22Rv1 (cell line): ENCODE measurements around the gene INPPL1.

Source experiments
- CTCF ChIP-seq: fragments of 450-650 bp; IDR thresholded peaks from 2 replicates; pipeline ENCODE4 v1.5.1; 2017; ENCODE audit warnings: mild to moderate bottlenecking
- ZFX ChIP-seq: fragments of 450-650 bp; IDR thresholded peaks from 2 replicates; pipeline ENCODE4 v1.6.1; 2017; ENCODE audit warnings: antibody characterized with exemption, borderline replicate concordance

- TF ChIP-seq CTCF: no peak
- no peak for TF ChIP-seq ZFX
These were observed 16.8 kb downstream of the INPPL1 start for GRCh38 chr11:72241291-72241781.
